Astrocyte (in vitro differentiated cells and primary cell): ENCODE data around the gene PPP1R12A. TPM values are rescaled to one million over a fixed set of nuclear protein-coding genes. Genes with fewer than 3 reads are reported as not detected.

ENCODE experiments used
- DNase-seq: peaks from one replicate; pipeline ENCODE4 v3.0.0-alpha.2; 2010; ENCODE audit warnings: low read depth
- FAIRE-seq: peaks from 2 replicates; lab custom pipeline; 2011; peaks lifted over from hg19 to GRCh38; lab: Jason Lieb, UNC
- H2AFZ ChIP-seq: 2 replicates; pipeline ENCODE4 v1.6.0; 2012; ENCODE audit warnings: low read depth, low read length, inconsistent platforms
- H3K27ac ChIP-seq: 2 replicates; pipeline ENCODE4 v1.5.1; 2011; ENCODE audit warnings: low read depth, low read length, inconsistent platforms
- H3K27me3 ChIP-seq: 2 replicates; pipeline ENCODE4 v1.6.0; 2011; ENCODE audit warnings: low read length, inconsistent platforms; ENCODE audit not compliant: insufficient read depth
- H3K36me3 ChIP-seq: 2 replicates; pipeline ENCODE4 v1.5.1; 2011; ENCODE audit warnings: low read length, inconsistent platforms; ENCODE audit not compliant: insufficient read depth
- H3K4me1 ChIP-seq: 2 replicates; pipeline ENCODE4 v1.5.1; 2011; ENCODE audit warnings: low read length, inconsistent platforms; ENCODE audit not compliant: insufficient read depth
- H3K4me2 ChIP-seq: 2 replicates; pipeline ENCODE4 v1.6.0; 2012; ENCODE audit warnings: low read length, inconsistent platforms
- H3K4me3 ChIP-seq: 2 replicates; pipeline ENCODE4 v1.5.1; 2011; ENCODE audit warnings: low read depth, mild to moderate bottlenecking, low read length, inconsistent platforms; ENCODE audit not compliant: insufficient read depth
- H3K79me2 ChIP-seq: 2 replicates; pipeline ENCODE4 v1.6.0; 2012; ENCODE audit warnings: mild to moderate bottlenecking, low read length, inconsistent platforms; ENCODE audit not compliant: insufficient read depth
- H3K9ac ChIP-seq: 2 replicates; pipeline ENCODE4 v1.6.0; 2012; ENCODE audit warnings: mild to moderate bottlenecking, low read length, inconsistent platforms
- H3K9me3 ChIP-seq: 2 replicates; pipeline ENCODE4 v1.5.1; 2012; ENCODE audit warnings: low read depth, mild to moderate bottlenecking, low read length, inconsistent platforms; ENCODE audit not compliant: insufficient read depth
- H4K20me1 ChIP-seq: 2 replicates; pipeline ENCODE4 v1.6.0; 2012; ENCODE audit warnings: low read length, inconsistent platforms; ENCODE audit not compliant: insufficient read depth
- H3K27ac Mint-ChIP-seq: one replicate; pipeline ENCODE4 v1.8.0; 2021; ENCODE audit warnings: mild to moderate bottlenecking, mixed read lengths; ENCODE audit not compliant: unreplicated experiment
- H3K27me3 Mint-ChIP-seq: one replicate; pipeline ENCODE4 v1.8.0; 2021; ENCODE audit warnings: low read depth, mixed read lengths; ENCODE audit not compliant: unreplicated experiment
- H3K36me3 Mint-ChIP-seq: one replicate; pipeline ENCODE4 v1.8.0; 2021; ENCODE audit warnings: low read depth, mixed read lengths; ENCODE audit not compliant: unreplicated experiment
- H3K4me1 Mint-ChIP-seq: one replicate; pipeline ENCODE4 v1.8.0; 2021; ENCODE audit warnings: low read depth, mixed read lengths; ENCODE audit not compliant: unreplicated experiment
- H3K4me3 Mint-ChIP-seq: one replicate; pipeline ENCODE4 v1.8.0; 2021; ENCODE audit warnings: mild to moderate bottlenecking, moderate library complexity, mixed read lengths; ENCODE audit not compliant: unreplicated experiment
- H3K9me3 Mint-ChIP-seq: one replicate; pipeline ENCODE4 v1.8.0; 2021; ENCODE audit warnings: mild to moderate bottlenecking, mixed read lengths; ENCODE audit not compliant: unreplicated experiment
- CTCF ChIP-seq: IDR thresholded peaks from 2 replicates; pipeline ENCODE4 v1.5.1; 2011; ENCODE audit warnings: low read depth, mild to moderate bottlenecking, inconsistent platforms, low read length, moderate library complexity; ENCODE audit not compliant: insufficient read depth
- EZH2 ChIP-seq: IDR thresholded peaks from 2 replicates; pipeline ENCODE4 v1.6.1; 2012; ENCODE audit warnings: mild to moderate bottlenecking, low read length, inconsistent platforms; ENCODE audit not compliant: insufficient read depth
- total RNA-seq: library from RNA; stranded (reverse); gene quantifications from 2 replicates; pipeline ENCODE4 v1.2.1, GENCODE V29; 2021

Gene PPP1R12A
- total RNA-seq, 1 donor from 2014 or later, result 115 TPM

- no peaks in the 10 kb centered on the region for H3K27me3 Mint-ChIP-seq
- no peaks in the 10 kb centered on the region for H3K9me3 Mint-ChIP-seq
- peaks cover 10% of the 10 kb centered on the region for H3K4me1 Mint-ChIP-seq
- no peaks in the 10 kb centered on the region for H3K27me3 ChIP-seq
- H3K4me3 Mint-ChIP-seq, result no peak overlapping the region
- FAIRE-seq (no peak), DNase-seq (no peak)
- H3K9me3 ChIP-seq, result no peaks in the 10 kb centered on the region
- no peak overlapping the region for H3K27ac Mint-ChIP-seq
- no peak overlapping the region for H3K4me3 ChIP-seq
- no peaks in the 10 kb centered on the region for H3K4me1 ChIP-seq
- H3K4me2 ChIP-seq, result no peak overlapping the region
- H3K27ac ChIP-seq, result no peak overlapping the region
- H3K79me2 ChIP-seq, result peaks cover 76% of the 10 kb centered on the region
- H3K9ac ChIP-seq, result no peak overlapping the region
- peaks cover 9% of the 10 kb centered on the region for H3K36me3 Mint-ChIP-seq
- no peak overlapping the region for H2AFZ ChIP-seq
- peaks cover 4% of the 10 kb centered on the region for H3K36me3 ChIP-seq
- TF ChIP-seq EZH2 (no peak), CTCF (no peak)
- peaks cover 29% of the 10 kb centered on the region for H4K20me1 ChIP-seq
Measured at GRCh38 chr12:79828924-79829323, 106.0 kb downstream of the PPP1R12A start.

DNA sequence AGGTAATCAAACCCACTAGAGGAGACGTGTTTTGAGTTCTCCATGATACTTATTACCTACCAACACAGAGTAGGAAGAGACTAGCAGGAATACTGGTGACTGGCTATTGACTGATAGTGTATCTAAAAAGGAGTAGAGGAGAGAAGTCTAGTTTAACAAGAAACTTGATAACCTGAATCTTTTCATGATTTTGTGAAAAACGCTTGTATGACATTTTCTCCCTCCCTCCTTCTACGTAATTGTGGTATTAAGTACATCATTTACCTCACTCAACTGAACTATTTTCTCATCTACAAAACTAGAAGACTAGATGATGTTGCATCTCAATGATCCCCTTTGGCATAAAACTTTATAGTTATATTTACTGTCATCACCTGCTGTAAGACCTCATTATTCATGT, 107.4 kb downstream of the PPP1R12A start:
- no peak overlapping the region for H3K4me2 ChIP-seq
- peaks cover 4% of the 10 kb centered on the region for H3K36me3 ChIP-seq
- FAIRE-seq (no peak), DNase-seq (no peak)
- TF ChIP-seq EZH2, result no peak
- TF ChIP-seq CTCF, result no peak
- H3K9me3 Mint-ChIP-seq, result no peaks in the 10 kb centered on the region
- no peaks in the 10 kb centered on the region for H3K27me3 ChIP-seq
- peaks cover 5% of the 10 kb centered on the region for H3K36me3 Mint-ChIP-seq
- peaks cover 67% of the 10 kb centered on the region for H3K79me2 ChIP-seq
- H3K4me3 ChIP-seq, result no peak overlapping the region
- H3K27me3 Mint-ChIP-seq, result no peaks in the 10 kb centered on the region
- no peak overlapping the region for H3K4me3 Mint-ChIP-seq
- H2AFZ ChIP-seq, result no peak overlapping the region
- H3K4me1 Mint-ChIP-seq, result peaks cover 6% of the 10 kb centered on the region
- no peak overlapping the region for H3K9ac ChIP-seq
- H3K9me3 ChIP-seq, result no peaks in the 10 kb centered on the region
- H3K27ac ChIP-seq, result no peak overlapping the region
- H3K4me1 ChIP-seq, result no peaks in the 10 kb centered on the region
- H3K27ac Mint-ChIP-seq, result no peak overlapping the region
- peaks cover 18% of the 10 kb centered on the region for H4K20me1 ChIP-seq

DNA sequence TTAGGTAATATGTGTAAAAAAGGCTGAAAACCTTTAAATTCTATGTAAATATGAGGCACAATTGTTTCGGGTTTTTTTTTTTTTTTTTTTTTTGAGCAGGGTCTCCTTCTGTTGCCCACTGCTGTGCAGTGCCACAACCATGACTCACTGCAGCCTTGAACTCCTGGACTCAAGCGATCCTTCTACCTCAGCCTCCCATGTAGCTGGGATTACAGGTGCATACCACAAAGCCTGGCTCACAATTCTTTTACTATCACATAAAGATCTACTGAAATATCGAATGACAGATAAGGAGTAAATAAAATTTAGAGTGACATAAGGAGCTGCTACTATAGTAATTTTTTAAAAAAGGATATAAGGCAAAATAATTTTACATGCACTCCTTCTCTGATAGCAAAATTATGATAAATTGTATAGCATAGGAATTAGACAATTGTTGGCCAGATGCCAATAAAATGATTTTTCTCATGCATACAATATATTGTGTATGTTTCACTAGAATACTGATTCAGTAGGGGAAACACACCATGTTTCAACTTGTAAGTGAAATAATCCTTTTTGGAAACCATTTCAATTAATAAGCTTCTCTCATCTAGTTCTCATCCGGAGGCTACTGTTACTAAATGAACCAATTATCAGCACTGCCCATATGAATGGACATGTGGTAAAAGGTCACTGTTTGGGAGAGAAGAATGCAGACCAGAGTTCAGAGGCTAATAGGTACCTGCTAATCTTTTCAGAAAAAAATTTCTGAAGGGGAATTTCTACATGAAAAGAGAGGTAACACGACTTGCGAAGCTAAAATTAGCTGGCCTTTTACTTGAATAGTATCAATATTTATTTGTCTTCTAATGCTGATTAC, 108.4 kb downstream of the PPP1R12A start:
- Mint-ChIP-seq H3K27ac (no peak overlapping the region), H3K36me3 (peaks cover 5% of the 10 kb centered on the region), H3K4me3 (no peak overlapping the region), H3K4me1 (peaks cover 4% of the 10 kb centered on the region), H3K9me3 (no peaks in the 10 kb centered on the region), H3K27me3 (no peaks in the 10 kb centered on the region)
- Histone ChIP-seq H3K27me3 (no peaks in the 10 kb centered on the region), H3K27ac (no peak overlapping the region), H3K4me2 (no peak overlapping the region), H3K4me3 (no peak overlapping the region), H4K20me1 (peaks cover 18% of the 10 kb centered on the region), H3K36me3 (peaks cover 2% of the 10 kb centered on the region), H3K9me3 (no peaks in the 10 kb centered on the region), H3K4me1 (no peaks in the 10 kb centered on the region), H2AFZ (no peak overlapping the region), H3K9ac (no peak overlapping the region), H3K79me2 (peaks cover 64% of the 10 kb centered on the region)
- no peak for TF ChIP-seq CTCF
- no peak for TF ChIP-seq EZH2
- DNase-seq (no peak), FAIRE-seq (no peak)
